Lower leg skin (tissue), 4 donors: ENCODE results near the gene VPS13D. TPM values are rescaled to one million over a fixed set of nuclear protein-coding genes. Genes with fewer than 3 reads are reported as not detected.
"Not testable (repeated sequence)": the region's sequence is repeated elsewhere in the genome, so short reads cannot be mapped to it uniquely, and the experiment has no call there.

ENCODE experiments used
- DNase-seq, 2 donors: peaks; one replicate each; pipeline ENCODE4 v3.0.0-alpha.2; 2019; ENCODE audit warnings: low spot score in 2 of 2
- H3K4me3 ChIP-seq: fragments of 200-600 bp; sonication (generic); 2 replicates; pipeline ENCODE4 v1.5.1; 2017; ENCODE audit warnings: mild to moderate bottlenecking, low read depth; ENCODE audit not compliant: poor library complexity, severe bottlenecking
- CTCF ChIP-seq, 3 donors: fragments of 450-650 bp; IDR thresholded peaks; one replicate each; pipeline ENCODE4 v1.5.1; 2016; ENCODE audit warnings: antibody characterized with exemption in 3 of 3, mild to moderate bottlenecking in 3 of 3, moderate library complexity in 2 of 3
- POLR2A ChIP-seq, 2 donors: fragments of 450-650 bp; IDR thresholded peaks; one replicate each; pipeline ENCODE4 v1.6.1; 2016 to 2017; ENCODE audit warnings: antibody characterized with exemption in 2 of 2, mild to moderate bottlenecking in 1 of 2, moderate library complexity in 1 of 2
- WGBS, 2 donors: methylation state at CpG; one replicate each; pipeline ENCODE4 v1.1.5; 2018; 5-methylcytosine and 5-hydroxymethylcytosine counted together
- intact Hi-C: fragments of 100-400 bp; cut with DNase I; formaldehyde crosslinking; loops from one replicate; pipeline ENCODE4 v1.15.0; 2023; ENCODE audit warnings: low total_unique reads
- total RNA-seq, 4 donors: library from RNA; depleted of rRNA; stranded (reverse); fragments of >200 nt; gene quantifications; one replicate each; pipeline ENCODE4 v1.1.0, GENCODE V29; 2016

Gene VPS13D
- total RNA-seq, 4 donors from 2014 or later, result 96.5 to 200 (median 116) TPM

DNA sequence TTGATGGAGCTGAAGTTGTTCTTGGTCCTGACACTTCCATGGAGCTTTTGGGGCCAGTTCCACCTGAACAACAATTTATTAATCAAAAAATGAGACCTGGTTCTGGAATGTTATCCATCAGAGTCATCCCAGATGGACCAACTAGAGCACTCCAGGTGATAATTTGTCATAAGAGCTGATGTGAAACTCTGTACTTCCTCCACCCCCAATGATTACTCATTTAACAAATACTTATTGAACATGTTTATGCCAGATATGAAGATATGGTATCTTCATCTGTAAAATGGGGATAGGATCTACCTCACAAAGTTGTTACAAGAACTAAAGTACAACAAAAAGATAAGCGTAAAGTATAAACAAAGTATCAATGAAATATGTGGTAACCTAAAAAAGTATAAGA, 153.2 kb downstream of the VPS13D start:
- WGBS, 2 donors, result 98 to 100% methylated on average over 1 of the region's 1 CpG
- DNase-seq, result no peak
- TF ChIP-seq CTCF (IDR thresholded peaks at IDR 0.05) (no peak), POLR2A (IDR thresholded peaks at IDR 0.05) (no peak)
- intact Hi-C loops, result no loop called here
- H3K4me3 ChIP-seq, result no peak overlapping the region

- no peak overlapping the region for H3K4me3 ChIP-seq
- DNase-seq, result no peak
- WGBS, 2 donors, result 95 to 100% methylated on average over 1 of the region's 1 CpG
- intact Hi-C loops, result no loop called here
- TF ChIP-seq POLR2A (IDR thresholded peaks at IDR 0.05) (no peak), CTCF (IDR thresholded peaks at IDR 0.05) (no peak)
Measured at GRCh38 chr1:12383786-12384185, 154.0 kb downstream of the VPS13D start.

DNA sequence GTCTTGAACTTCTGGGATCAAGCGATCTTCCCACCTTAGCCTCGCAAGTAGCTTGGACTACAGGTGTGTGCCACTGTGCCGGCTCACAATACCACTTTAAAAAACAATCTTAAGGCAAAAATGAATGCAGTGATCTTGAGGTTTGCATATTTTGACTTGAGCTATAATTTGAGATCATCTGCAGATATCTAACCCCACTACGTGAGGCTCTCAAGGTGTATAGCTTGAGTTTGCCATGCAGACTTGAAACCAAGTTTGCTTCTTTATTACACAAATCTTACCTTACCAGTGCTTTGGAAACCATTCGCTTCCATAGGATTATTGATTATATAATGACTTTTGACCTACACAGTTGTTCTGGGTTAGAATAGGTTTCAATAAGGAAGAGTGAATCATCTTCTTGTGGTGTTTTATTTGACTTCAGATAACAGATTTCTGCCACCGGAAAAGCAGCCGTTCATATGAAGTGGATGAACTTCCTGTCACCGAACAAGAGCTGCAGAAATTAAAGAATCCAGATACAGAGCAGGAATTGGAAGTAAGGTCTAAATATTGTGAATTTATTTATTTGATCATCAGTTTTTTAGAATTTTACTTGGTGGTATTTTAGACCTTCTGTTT, 155.1 kb downstream of the VPS13D start:
- intact Hi-C loops, result no loop called here

DNA sequence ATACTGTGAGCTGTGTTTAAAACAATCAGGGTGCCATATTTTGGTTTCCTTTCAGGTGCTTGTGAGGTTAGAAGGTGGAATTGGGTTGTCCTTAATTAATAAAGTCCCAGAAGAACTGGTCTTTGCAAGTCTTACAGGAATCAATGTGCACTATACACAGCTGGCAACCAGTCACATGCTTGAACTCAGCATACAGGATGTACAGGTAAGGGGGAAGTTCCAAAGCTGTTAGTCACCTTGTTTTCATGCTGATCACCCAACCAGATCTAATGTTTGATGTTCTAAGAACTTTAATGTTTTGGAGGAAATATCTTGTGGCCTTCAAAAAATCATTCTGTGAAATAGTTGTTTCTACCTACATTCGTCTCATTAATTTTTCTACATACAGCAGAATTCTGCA, 156.3 kb downstream of the VPS13D start:
- WGBS, 2 donors, result 93 to 95% methylated on average over 1 of the region's 1 CpG
- TF ChIP-seq CTCF (IDR thresholded peaks at IDR 0.05) (no peak), POLR2A (IDR thresholded peaks at IDR 0.05) (no peak)
- no peak for DNase-seq
- intact Hi-C loops, result no loop called here
- no peak overlapping the region for H3K4me3 ChIP-seq

More for the DNA sequence above, 155.1 kb downstream of the VPS13D start:
- no peak for DNase-seq
- TF ChIP-seq POLR2A (IDR thresholded peaks at IDR 0.05) (no peak), CTCF (IDR thresholded peaks at IDR 0.05) (no peak)
- H3K4me3 ChIP-seq, result no peak overlapping the region
- 92 to 93% methylated on average over 8 of the region's 8 CpGs for WGBS, 2 donors

- no peak for DNase-seq
- intact Hi-C loops, result no loop called here
- H3K4me3 ChIP-seq, result no peak overlapping the region
- TF ChIP-seq CTCF (IDR thresholded peaks at IDR 0.05) (no peak), POLR2A (IDR thresholded peaks at IDR 0.05) (no peak)
Measured at GRCh38 chr1:12387641-12388040, 157.8 kb downstream of the VPS13D start.

GRCh38 chr1:12390296-12390695, 160.5 kb downstream of the VPS13D start:
- H3K4me3 ChIP-seq, DNase-seq, intact Hi-C loops: not testable (repeated sequence)
- WGBS, 2 donors, result 96 to 99% methylated on average over 4 of the region's 4 CpGs
